Renal cortex interstitium (tissue), 11 donors: Measurements from ENCODE around the gene ENAH. TPM values are rescaled to one million over a fixed set of nuclear protein-coding genes. Genes with fewer than 3 reads are reported as not detected.
"Not testable (repeated sequence)": the region's sequence is repeated elsewhere in the genome, so short reads cannot be mapped to it uniquely, and the experiment has no call there.

ENCODE experiments used
- DNase-seq, 11 donors: peaks; one replicate each; pipeline ENCODE4 v3.0.0-alpha.2; 2013; ENCODE audit warnings: low read depth in 9 of 11, low spot score in 4 of 11; ENCODE audit errors: extremely low read depth in 1 of 11
- polyA plus RNA-seq, 3 donors: library from polyadenylated mRNA; unstranded; fragments of 120-200 nt; gene quantifications; one replicate each; pipeline ENCODE4 v1.2.1, GENCODE V29; 2013; ENCODE audit not compliant: insufficient read length in 3 of 3

ENAH gene
- polyA plus RNA-seq, 3 donors = 103 to 114 (median 112) TPM

- DNase-seq = no peak
Observed at GRCh38 chr1:225627304-225627947, 25.5 kb downstream of the ENAH start.

GRCh38 chr1:225626698-225627097 is 26.2 kb downstream of the ENAH start:
- DNase-seq = no peak

- no peak for DNase-seq
Observed at GRCh38 chr1:225617956-225618355, 35.0 kb downstream of the ENAH start.

- no peak for DNase-seq
Observed at GRCh38 chr1:225617479-225617878, 35.4 kb downstream of the ENAH start.

GRCh38 chr1:225615403-225615790 is 37.5 kb downstream of the ENAH start:
- DNase-seq = not testable (repeated sequence)

GRCh38 chr1:225613006-225613405 is 39.9 kb downstream of the ENAH start:
- no peak for DNase-seq

GRCh38 chr1:225612287-225612686 is 40.6 kb downstream of the ENAH start:
- no peak for DNase-seq

- no peak for DNase-seq
Observed at GRCh38 chr1:225611537-225612223, 41.2 kb downstream of the ENAH start.

GRCh38 chr1:225610539-225610938 is 42.4 kb downstream of the ENAH start:
- DNase-seq = no peak

GRCh38 chr1:225608014-225608796 is 44.7 kb downstream of the ENAH start:
- DNase-seq = no peak

GRCh38 chr1:225607355-225607754 is 45.6 kb downstream of the ENAH start:
- no peak for DNase-seq

- no peak for DNase-seq
Observed at GRCh38 chr1:225603538-225604354, 49.2 kb downstream of the ENAH start.

GRCh38 chr1:225602590-225603206 is 50.2 kb downstream of the ENAH start:
- no peak for DNase-seq

GRCh38 chr1:225601902-225602589 is 50.9 kb downstream of the ENAH start:
- DNase-seq = no peak

- no peak for DNase-seq
Observed at GRCh38 chr1:225598847-225599246, 54.1 kb downstream of the ENAH start.

- DNase-seq = no peak
Observed at GRCh38 chr1:225597926-225598575, 54.9 kb downstream of the ENAH start.

- no peak for DNase-seq
Observed at GRCh38 chr1:225596736-225597135, 56.2 kb downstream of the ENAH start.

- DNase-seq = no peak
Observed at GRCh38 chr1:225595974-225596551, 56.9 kb downstream of the ENAH start.
